GM19239 (cell line): ENCODE data around the gene PPP1R15A.
"Not testable (repeated sequence)": the region's sequence is repeated elsewhere in the genome, so short reads cannot be mapped to it uniquely, and the experiment has no call there.

Source experiments
- DNase-seq: peaks from one replicate; pipeline ENCODE4 v3.0.0; 2011; ENCODE audit warnings: low spot score; ENCODE audit not compliant: insufficient read length
- FAIRE-seq: peaks from 2 replicates; lab custom pipeline; 2011; peaks lifted over from hg19 to GRCh38; lab: Jason Lieb, UNC

The PPP1R15A gene

DNA sequence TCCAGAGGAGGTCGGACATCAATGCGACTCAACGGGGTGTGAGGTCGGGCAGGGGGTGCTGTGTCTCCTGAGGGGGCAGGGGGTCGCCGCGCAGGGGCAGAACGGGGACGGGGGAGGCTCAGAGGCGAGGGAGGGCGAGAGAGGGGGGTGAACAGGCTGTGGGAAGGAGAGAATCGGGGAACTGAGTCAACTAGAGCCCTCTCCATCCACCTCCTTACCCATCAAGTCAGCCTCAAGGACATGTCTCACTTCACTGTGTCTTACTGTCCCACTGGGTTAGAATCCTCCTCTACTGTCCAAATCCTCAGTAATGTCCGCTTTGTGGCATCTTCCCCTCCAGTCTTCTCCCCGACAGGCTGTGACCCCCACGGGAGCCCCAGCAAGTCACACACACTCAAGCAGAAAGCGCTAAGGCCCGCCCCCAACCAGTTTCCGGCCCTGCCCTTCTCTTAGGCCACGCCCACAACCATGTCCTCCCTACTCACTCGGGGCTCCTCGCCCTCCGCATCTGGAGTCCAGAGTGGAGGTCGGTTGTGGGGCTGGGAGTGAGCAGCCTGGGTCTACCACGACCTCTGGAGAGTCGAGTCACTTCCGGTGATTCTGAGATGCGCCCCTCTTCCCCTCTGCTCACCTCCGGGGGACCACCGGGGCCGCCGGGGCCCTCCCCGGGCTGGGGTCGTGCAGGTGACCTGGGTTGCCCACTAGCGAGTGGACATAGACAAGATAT is 13.1 kb upstream of the PPP1R15A start:
- peak; percentile 83 for FAIRE-seq
- DNase-seq: peak; percentile 79

DNA sequence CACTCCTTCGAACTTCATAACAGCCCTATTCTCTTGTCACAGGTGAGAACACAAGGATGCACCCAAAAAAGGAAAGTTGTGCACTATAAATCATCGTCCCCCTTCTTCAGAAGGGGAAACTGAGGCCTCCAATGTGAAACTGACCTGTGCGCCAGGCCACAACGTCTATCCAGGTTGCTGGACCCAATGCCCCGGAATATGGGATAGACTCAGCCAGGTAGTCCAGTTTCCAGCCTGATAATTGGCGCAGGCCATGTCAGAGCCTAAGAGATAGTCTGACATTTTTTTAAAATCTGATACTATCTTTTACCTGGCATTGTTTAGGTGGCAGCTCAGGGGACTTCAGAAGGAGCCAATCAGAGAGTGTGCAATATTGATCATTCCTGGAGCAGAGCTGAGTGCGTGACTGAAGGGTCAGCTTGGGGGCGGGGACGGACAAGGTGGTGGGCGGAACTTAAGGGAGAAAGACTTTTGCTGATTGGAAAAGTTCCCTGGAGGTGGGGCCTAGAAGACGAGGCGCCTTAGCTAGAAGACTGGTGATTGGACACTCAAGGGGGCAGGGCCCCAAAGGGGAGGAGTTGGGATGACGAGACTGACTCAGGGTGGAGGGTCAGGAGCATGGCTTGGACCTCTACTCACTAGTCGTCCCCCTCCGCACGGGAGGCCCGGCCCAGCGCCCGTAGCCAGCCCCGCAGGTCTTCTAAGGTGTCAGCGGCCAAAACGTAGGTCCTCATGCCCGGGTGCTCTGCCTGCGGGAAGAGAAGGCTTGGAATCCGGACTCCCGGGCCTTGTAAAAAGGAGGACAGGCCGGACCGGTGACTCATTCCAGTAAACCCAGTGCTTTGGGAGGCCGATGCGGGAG is 12.3 kb upstream of the PPP1R15A start:
- DNase-seq (no peak), FAIRE-seq (no peak)

DNA sequence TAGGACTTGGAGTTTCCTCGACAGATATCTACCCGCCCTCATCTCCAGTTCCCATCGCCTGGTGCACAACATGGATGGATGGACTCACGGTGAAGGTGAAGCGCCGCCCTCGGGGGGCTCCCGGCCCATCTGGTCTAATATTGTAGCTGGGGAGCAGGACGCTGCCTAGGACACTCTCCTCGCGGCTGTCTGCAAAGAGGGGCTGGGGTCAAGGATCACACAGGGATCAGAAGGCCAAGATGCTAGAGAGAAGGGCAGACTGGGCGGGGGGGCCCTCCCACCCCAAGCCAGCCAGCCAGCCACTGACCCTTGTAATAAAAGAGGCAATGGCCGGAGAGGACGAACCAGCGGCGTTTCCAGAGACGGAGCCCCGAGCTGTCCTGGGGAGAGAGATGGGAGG is 10.9 kb upstream of the PPP1R15A start:
- DNase-seq: no peak
- FAIRE-seq: no peak

DNA sequence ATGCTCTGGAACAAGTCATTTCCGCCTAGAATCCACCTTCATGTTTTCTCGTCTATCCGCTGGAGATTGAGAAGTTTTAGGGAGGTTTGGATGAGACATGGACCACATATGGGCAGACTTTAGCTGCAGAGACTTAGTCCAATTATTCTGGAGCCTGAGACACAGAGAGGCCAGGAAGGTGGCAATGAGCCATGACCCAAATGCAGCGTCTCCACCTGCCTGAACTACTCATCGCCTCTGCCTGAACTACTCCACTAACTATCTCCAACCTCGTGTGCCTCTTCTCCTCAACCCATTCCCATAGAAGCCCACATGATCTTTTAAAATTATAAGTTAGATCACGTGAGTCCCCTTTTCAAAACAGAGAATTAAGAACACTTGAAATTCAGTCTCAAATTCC is 9.4 kb upstream of the PPP1R15A start:
- FAIRE-seq (no peak), DNase-seq (no peak)

DNA sequence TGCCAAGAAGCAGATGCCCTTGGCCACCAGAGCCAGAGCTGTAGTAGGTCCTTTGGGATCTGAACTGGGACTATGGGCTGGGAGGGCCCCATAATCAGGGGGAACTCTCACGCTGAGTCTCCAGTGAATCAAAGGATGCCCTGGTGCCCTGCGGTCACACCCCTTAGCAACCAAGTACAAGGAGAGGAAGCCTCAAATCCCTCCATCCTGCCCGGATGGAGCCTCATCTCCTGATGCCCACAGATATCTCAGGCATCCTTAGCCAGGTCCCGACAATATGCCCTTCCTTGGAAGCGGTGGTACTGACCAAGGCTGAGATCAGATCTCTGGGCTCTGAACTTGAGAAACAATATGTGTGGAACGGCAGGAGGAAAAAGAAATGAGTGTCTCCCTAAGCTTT is 5.5 kb upstream of the PPP1R15A start:
- DNase-seq: no peak
- no peak for FAIRE-seq

DNA sequence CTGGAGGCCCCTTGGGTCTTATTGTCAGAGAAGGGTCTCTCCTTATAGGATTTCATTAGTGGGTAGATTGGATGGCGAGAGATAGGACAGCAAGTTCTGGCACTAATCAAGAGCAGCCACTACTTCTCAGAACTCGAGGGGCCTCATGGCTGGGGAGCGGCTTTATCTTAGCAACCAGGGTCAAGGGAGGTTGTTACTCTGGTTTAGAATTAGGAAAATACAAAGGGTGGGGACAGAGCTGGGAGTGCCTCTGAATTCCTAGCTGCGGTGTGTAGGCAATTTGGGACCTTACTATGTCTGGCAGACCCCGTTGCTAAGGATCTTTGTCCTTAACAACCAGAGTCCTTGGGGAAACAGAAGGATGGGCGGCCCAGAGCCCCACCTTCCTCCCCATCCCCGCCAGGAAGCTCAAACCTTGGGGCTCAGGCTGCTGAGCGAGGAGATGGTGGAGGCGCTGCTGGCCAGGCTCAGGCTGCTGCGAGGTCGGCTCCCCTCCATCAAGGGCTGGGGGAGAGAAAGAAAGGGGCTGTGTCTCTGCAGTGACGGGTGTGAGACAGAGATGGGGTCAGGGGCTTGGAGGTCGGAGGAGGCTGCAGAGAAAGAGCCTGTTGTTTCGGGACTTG is 5.0 kb upstream of the PPP1R15A start:
- no peak for DNase-seq
- FAIRE-seq: no peak

DNA sequence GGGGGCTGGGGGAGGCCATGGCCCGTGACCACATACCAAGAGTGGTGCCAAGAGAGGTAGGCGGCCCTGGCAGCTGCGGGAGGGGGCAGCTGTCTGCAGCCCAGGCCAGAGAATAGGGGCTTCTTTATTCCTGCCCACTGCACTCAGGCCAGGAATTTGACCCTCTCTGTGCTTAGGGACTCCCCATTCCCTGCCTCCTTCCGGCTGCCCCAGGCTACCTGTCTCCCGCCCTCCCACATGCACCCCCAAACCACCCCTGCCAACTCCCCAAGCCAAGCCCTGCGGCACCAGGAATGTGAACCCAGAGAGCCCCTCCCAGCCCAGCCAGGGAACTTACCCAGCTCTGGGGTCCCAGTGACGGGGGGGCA is 4.5 kb upstream of the PPP1R15A start:
- DNase-seq (no peak), FAIRE-seq (no peak)

DNA sequence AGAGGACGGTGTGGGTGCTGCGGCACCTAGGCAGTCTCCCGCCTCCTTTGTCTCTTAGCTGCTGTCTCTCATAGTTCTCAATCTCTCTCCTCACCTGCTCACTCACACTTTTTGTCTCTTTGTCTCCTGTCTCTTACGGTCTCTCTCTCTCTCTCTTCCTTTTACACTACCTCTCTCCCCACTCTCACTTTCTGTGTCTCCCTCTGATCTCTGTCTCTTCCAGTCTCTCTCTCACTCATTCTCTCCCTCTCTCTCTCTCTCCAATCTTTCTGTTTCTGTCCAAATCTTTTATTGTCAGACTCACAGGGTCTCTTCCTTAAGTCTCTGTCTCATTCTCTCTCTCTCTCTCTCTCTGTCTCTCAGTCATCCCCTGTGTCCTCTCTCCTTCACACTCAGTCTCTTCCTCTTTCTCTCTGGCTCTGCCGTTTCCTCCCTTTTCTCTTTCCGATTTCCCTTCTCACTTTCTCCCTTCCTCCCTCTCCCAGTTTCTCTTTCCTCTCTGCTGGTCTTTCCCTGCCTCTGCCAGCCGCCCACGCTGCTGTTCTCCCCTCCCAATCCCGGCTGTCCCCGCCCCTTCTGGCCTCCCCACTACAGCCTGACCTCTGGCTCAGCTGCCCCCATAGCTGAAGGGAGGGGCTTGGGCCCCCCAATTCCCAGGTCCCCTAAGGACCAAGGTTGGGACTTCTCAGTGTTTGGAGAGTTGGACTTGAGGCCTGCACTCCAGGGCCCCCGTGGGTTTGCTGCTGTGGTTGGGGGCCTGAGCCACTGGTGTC is 3.9 kb upstream of the PPP1R15A start, which contains the start of gene PLEKHA4:
PLEKHA4 (minus strand) TSS at position 504 of the 773 bp plus-strand sequence. CDS start 997 bp downstream, outside the sequence.
- no peak for DNase-seq
- FAIRE-seq: no peak

DNA sequence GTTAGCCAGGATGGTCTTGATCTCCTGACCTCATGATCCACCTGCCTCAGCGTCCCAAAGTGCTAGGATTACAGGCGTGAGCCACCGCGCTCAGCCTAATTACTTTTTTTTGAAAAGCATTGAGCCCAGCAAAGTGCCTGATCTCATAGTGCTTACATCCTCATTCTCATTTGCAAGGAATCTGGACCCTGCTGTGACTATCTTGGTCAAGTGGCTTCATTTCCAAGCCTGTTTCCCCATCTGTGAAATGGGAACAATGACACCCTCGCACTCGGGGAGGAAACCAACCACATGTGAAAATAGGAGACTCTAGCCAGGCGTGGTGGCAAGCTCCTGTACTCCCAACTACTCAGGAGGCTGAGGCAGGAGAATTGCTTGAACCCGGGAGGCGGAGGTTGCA is 2.2 kb upstream of the PPP1R15A start:
- no peak for FAIRE-seq
- no peak for DNase-seq

DNA sequence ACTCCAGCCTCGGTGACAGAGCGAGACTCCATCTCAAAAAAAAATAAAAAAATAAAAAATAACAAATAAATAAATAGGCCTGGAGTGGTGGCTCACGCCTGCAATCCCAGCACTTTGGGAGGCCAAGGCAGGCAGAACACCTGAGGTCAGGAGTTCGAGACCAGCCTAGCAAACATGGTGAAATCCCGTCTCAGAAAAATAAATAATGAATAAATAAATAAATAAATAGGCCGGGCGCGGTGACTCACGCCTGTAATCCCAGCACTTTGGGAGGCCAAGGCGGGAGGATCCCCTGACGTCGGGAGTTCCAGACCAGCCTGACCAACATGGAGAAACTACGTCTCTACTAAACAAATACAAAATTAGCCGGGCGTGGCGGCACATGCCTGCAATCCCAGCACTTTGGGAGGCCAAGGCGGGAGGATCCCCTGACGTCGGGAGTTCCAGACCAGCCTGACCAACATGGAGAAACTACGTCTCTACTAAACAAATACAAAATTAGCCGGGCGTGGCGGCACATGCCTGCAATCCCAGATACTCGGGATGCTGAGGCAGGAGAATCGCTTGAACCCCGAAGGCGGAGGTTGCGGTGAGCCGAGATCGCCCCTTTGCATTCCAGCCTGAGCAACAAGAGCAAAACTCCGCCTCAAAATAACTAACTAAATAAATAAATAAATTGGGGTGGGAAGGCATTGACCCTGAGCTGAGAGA is 595 bp upstream of the PPP1R15A start:
- not testable (repeated sequence) for FAIRE-seq, DNase-seq

DNA sequence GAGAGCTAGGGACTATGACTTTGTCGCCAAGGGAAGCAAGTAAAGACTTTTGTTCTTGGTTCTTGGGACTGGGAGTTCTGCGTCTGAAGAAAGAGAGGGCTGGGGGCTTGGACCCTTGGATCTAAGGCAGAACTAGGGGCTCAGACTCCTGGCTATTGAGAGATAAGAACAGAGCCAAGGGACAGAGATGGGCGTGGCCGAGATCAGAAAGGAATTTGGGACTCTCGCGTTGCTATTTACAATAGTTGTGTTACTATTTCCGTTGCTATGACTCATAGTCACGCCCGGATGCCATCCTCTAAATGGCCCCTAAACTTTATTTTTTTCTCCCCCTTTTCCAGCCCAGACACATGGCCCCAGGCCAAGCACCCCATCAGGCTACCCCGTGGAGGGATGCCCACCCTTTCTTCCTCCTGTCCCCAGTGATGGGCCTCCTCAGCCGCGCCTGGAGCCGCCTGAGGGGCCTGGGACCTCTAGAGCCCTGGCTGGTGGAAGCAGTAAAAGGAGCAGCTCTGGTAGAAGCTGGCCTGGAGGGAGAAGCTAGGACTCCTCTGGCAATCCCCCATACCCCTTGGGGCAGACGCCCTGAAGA is 759 bp downstream of the PPP1R15A start:
- FAIRE-seq: peak; percentile 84
- no peak for DNase-seq

DNA sequence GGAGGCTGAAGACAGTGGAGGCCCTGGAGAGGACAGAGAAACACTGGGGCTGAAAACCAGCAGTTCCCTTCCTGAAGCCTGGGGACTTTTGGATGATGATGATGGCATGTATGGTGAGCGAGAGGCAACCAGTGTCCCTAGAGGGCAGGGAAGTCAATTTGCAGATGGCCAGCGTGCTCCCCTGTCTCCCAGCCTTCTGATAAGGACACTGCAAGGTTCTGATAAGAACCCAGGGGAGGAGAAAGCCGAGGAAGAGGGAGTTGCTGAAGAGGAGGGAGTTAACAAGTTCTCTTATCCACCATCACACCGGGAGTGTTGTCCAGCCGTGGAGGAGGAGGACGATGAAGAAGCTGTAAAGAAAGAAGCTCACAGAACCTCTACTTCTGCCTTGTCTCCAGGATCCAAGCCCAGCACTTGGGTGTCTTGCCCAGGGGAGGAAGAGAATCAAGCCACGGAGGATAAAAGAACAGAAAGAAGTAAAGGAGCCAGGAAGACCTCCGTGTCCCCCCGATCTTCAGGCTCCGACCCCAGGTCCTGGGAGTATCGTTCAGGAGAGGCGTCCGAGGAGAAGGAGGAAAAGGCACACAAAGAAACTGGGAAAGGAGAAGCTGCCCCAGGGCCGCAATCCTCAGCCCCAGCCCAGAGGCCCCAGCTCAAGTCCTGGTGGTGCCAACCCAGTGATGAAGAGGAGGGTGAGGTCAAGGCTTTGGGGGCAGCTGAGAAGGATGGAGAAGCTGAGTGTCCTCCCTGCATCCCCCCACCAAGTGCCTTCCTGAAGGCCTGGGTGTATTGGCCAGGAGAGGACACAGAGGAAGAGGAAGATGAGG is 1.5 kb downstream of the PPP1R15A start:
- no peak for DNase-seq

DNA sequence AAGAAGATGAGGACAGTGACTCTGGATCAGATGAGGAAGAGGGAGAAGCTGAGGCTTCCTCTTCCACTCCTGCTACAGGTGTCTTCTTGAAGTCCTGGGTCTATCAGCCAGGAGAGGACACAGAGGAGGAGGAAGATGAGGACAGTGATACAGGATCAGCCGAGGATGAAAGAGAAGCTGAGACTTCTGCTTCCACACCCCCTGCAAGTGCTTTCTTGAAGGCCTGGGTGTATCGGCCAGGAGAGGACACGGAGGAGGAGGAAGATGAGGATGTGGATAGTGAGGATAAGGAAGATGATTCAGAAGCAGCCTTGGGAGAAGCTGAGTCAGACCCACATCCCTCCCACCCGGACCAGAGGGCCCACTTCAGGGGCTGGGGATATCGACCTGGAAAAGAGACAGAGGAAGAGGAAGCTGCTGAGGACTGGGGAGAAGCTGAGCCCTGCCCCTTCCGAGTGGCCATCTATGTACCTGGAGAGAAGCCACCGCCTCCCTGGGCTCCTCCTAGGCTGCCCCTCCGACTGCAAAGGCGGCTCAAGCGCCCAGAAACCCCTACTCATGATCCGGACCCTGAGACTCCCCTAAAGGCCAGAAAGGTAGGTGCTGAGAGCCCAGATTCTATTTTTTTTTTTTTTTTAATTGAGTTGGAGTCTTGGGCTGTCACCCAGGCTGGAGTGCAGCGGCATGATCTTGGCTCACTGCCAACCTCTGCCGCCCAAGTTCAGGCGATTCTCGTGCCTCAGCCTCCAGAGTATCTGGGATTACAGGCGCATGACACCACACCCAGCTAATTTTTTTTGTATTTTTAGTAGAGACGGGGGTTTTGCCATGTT is 2.3 kb downstream of the PPP1R15A start:
- no peak for DNase-seq
- FAIRE-seq: no peak

More for the DNA sequence above, 1.5 kb downstream of the PPP1R15A start:
- FAIRE-seq: no peak

DNA sequence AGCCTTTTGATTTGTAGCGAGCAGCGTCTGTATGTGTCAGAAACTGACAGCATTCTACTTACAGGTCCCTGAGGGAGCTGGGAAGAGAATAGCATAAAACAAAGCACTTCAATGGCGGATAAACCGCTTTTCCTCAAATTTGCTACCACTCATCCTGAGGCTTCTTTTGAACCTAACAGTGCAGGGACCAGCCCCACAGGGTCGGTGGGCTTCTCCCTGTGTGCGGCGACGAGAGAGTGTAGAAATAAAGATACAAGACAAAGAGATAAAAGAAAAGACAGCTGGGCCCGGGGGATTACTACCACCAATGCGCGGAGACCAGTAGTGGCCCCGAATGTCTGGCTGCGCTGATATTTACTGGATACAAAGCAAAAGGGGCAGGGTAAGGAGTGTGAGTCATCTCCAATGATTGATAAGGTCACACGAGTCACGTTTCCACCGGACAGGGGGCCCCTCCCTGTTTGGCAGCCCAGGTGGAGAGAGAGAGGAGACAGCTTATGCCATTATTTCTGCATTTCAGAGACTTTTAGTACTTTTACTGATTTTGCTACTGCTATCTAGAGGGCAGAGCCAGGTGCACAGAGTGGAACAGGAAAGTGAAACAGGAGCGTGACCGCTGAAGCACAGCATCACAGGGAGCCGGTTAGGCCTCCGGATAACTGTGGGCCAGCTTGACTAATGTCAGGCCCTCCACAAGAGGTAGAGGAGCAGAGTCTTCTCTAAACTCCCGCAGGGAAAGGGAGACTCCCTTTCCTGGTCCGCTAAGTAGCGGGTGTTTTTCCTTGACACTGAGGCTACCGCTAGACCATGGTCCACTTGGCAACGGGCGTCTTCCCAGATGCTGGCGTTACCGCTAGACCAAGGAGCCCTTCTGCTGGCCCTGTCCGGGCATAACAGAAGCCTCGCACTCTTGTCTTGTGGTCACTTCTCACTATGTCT is 4.1 kb downstream of the PPP1R15A start:
- peak; percentile 80 for FAIRE-seq
- DNase-seq: not testable (repeated sequence)

DNA sequence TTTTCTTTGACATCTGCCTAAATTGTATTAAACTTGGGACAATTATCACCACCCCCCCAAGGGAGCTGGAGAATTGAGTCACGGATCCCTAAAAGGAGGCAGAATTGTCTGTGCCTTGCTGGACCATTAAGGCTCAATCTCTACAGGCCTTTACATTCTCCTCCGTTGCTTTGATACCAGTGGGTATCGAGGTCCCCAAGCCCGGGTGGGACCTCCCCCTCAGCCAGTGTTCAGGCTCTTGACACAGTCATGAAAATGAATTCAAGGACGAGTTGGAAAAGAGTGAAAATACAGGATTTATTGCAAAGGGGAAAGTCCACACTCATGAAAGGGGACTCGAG is 5.6 kb downstream of the PPP1R15A start:
- DNase-seq: no peak
- no peak for FAIRE-seq

DNA sequence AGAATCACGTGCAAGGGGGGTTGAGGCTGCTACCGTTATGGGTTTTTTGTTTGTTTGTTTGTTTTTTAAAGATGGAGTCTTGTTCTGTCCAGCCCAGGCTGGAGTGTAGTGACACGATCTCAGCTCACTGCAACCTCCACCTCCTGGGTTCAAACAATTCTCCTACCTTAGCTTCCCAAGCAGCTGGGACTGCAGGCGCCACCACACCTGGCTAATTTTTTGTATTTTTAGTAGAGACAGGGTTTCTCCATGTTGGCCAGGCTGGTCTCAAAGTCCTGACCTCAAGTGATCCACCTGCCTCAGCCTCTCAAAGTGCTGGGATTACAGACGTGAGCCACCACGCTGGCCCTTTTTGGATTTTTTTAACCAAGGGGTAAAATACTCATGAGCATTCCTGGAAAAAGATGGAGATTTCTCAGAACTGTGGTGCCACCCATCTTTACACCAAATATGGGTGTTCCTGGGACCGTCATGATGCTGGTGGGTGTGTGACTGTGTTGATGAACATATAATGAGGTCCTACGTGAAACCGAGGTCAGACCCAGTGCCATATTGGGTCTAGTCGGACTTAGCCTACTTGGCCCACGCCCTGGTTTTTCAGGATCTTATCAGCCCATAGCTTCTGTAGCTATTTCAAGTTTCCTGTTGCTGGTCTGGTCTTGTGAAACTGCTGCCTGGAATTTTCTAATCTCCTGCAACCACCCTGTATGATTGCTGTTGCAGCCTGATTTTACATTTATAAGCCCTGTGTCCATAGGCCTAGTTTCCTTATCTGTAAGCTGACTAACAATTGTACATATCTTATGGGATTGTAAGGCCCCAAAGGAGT is 6.2 kb downstream of the PPP1R15A start:
- FAIRE-seq: no peak
- no peak for DNase-seq
